ENCODE data around the gene CIAPIN1. TPM values are rescaled to one million over a fixed set of nuclear protein-coding genes. Genes with fewer than 3 reads are reported as not detected.

CIAPIN1 gene
- total and polyA plus RNA-seq, 2 of the 4 experiments (the other 2 are of a cell fraction) = 41.6 to 47.7 TPM

DNA sequence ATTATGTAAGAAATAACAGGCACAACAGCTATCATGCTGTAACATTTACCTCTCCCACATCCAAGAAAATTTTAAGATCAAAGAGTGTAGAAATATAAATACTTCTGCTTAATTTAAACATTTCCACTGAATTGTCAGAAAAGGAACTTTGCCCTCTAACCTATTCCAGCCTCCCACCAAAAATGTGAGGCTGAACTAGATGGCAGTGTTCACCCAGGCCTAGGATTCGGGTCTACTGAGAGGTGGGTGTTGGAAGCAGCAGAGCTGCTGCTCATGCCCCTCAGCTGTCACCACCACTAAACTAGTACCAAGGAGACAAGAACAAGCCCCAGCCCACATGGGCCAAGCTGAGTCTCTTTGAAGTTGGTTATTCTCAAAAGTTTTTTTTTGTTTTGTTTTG lies 11.3 kb downstream of the CIAPIN1 start:
- no TSS peak for BruUV-seq (replicated peaks)
- in situ Hi-C loops (cut with MboI; ENCODE audit: low sequenced_read_pairs) (no loop called here), dilution Hi-C loops (cut with HindIII; ENCODE audit: low sequenced_read_pairs, unreplicated experiment) (no loop called here), intact Hi-C loops (cut with micrococcal nuclease) (no loop called here)
- Histone ChIP-seq H2AK5ac (ENCODE audit: low read depth, low read length) (no peak overlapping the region), H4K91ac (ENCODE audit: insufficient read depth, low read depth, low read length) (no peak overlapping the region), H3K9me3 (ENCODE audit: control insufficient read depth, insufficient read depth, low read length) (peaks cover 3% of the 10 kb centered on the region), H2BK20ac (ENCODE audit: low read depth, low read length) (no peak overlapping the region), H3K4me3 (ENCODE audit: insufficient read depth, low read depth, low read length) (no peak overlapping the region), H3K9me1 (ENCODE audit: insufficient read depth, low read length) (no peaks in the 10 kb centered on the region), H2BK15ac (ENCODE audit: low read depth, low read length) (no peak overlapping the region), H3K18ac (ENCODE audit: low read depth, low read length) (no peak overlapping the region), H3K4ac (ENCODE audit: low read depth, low read length) (no peak overlapping the region), H2AK9ac (replicated peaks; ENCODE audit: low read depth, low read length, poor library complexity) (no peak overlapping the region), H3K4me1 (ENCODE audit: control insufficient read depth, insufficient read depth, low read length) (no peaks in the 10 kb centered on the region), H3K36me3 (ENCODE audit: control insufficient read depth, insufficient read depth, low read length) (peaks cover 49% of the 10 kb centered on the region), H4K5ac (ENCODE audit: low read depth, low read length) (no peak overlapping the region), H4K20me1 (ENCODE audit: insufficient read depth, low read length) (no peaks in the 10 kb centered on the region), H3K23ac (ENCODE audit: low read depth, low read length) (no peak overlapping the region), H3K56ac (ENCODE audit: extremely low read depth, insufficient read depth, low read length) (no peak overlapping the region), H2BK5ac (ENCODE audit: low read depth, low read length, poor library complexity, severe bottlenecking) (no peak overlapping the region), H3K4me2 (ENCODE audit: low read depth, low read length) (no peak overlapping the region), H3K14ac (replicated peaks; ENCODE audit: low read depth, low read length) (no peak overlapping the region), H4K8ac (ENCODE audit: low read depth in 2 of 2, low read length in 2 of 2) (no peak overlapping the region), H3K9ac (ENCODE audit: low read depth, low read length) (no peak overlapping the region), H2BK120ac (ENCODE audit: low read depth, low read length) (no peak overlapping the region), H3K27me3 (ENCODE audit: control insufficient read depth, insufficient read depth, low read length) (no peaks in the 10 kb centered on the region), H2AFZ (replicated peaks; ENCODE audit: low read length, poor library complexity) (no peak overlapping the region), H3K79me1 (ENCODE audit: low read depth in 1 of 2, low read length in 2 of 2) (peaks cover under 1 to 11% of the 10 kb centered on the region in 2 experiments; a peak in 3 of 4 replicates), H3K27ac (ENCODE audit: insufficient read depth, low read length) (no peak overlapping the region)
- DNase-seq (no peak), ATAC-seq (ENCODE audit: low read depth) (no peak)
- TF ChIP-seq NFE2L2 (IDR thresholded peaks at IDR 0.05; ENCODE audit: low read depth, low read length) = no peak
- TF ChIP-seq FOS (IDR thresholded peaks at IDR 0.05; ENCODE audit: low read depth, low read length) = no peak
- TF ChIP-seq RFX5 (IDR thresholded peaks at IDR 0.05; ENCODE audit: low read depth, low read length) = no peak
- no peak for TF ChIP-seq SMC3 (IDR thresholded peaks at IDR 0.05; ENCODE audit: low read depth, low read length)
- no peak for TF ChIP-seq RCOR1 (IDR thresholded peaks at IDR 0.05; ENCODE audit: insufficient replicate concordance, low read length)
- TF ChIP-seq, protein P1, sequence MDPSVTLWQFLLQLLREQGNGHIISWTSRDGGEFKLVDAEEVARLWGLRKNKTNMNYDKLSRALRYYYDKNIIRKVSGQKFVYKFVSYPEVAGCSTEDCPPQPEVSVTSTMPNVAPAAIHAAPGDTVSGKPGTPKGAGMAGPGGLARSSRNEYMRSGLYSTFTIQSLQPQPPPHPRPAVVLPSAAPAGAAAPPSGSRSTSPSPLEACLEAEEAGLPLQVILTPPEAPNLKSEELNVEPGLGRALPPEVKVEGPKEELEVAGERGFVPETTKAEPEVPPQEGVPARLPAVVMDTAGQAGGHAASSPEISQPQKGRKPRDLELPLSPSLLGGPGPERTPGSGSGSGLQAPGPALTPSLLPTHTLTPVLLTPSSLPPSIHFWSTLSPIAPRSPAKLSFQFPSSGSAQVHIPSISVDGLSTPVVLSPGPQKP (IDR thresholded peaks at IDR 0.05; ENCODE audit: borderline replicate concordance, low read depth, low read length) = no peak
- no peak for TF ChIP-seq MAFK (IDR thresholded peaks at IDR 0.05; ENCODE audit: low read depth, low read length)
- no peak for TF ChIP-seq CEBPB (IDR thresholded peaks at IDR 0.05; ENCODE audit: low read depth, low read length)
- TF ChIP-seq RAD21 (IDR thresholded peaks at IDR 0.05; ENCODE audit: low read length) = no peak
- no peak for TF ChIP-seq MAZ (IDR thresholded peaks at IDR 0.05; ENCODE audit: borderline replicate concordance, low read depth, low read length)
- TF ChIP-seq, protein P2, sequence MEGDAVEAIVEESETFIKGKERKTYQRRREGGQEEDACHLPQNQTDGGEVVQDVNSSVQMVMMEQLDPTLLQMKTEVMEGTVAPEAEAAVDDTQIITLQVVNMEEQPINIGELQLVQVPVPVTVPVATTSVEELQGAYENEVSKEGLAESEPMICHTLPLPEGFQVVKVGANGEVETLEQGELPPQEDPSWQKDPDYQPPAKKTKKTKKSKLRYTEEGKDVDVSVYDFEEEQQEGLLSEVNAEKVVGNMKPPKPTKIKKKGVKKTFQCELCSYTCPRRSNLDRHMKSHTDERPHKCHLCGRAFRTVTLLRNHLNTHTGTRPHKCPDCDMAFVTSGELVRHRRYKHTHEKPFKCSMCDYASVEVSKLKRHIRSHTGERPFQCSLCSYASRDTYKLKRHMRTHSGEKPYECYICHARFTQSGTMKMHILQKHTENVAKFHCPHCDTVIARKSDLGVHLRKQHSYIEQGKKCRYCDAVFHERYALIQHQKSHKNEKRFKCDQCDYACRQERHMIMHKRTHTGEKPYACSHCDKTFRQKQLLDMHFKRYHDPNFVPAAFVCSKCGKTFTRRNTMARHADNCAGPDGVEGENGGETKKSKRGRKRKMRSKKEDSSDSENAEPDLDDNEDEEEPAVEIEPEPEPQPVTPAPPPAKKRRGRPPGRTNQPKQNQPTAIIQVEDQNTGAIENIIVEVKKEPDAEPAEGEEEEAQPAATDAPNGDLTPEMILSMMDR (conservative IDR thresholded peaks at IDR 0.05; ENCODE audit: low read depth, low read length) = no peak
- TF ChIP-seq POLR2A (IDR thresholded peaks at IDR 0.05; ENCODE audit: low read depth, low read length) = no peak
- no peak for TF ChIP-seq BHLHE40 (IDR thresholded peaks at IDR 0.05; ENCODE audit: low read depth, low read length)
- TF ChIP-seq, protein P3, sequence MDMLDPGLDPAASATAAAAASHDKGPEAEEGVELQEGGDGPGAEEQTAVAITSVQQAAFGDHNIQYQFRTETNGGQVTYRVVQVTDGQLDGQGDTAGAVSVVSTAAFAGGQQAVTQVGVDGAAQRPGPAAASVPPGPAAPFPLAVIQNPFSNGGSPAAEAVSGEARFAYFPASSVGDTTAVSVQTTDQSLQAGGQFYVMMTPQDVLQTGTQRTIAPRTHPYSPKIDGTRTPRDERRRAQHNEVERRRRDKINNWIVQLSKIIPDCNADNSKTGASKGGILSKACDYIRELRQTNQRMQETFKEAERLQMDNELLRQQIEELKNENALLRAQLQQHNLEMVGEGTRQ (IDR thresholded peaks at IDR 0.05; ENCODE audit: low read depth, low read length) = no peak
- no peak for TF ChIP-seq CHD1 (IDR thresholded peaks at IDR 0.05; ENCODE audit: low read depth, low read length)
- no peak for TF ChIP-seq MXI1 (IDR thresholded peaks at IDR 0.05; ENCODE audit: borderline replicate concordance, low read depth, low read length)
- ChIA-PET POLR2A (ENCODE audit: unreplicated experiment) (no interaction called here), CTCF (no interaction called here)
- WGBS, 2 experiments (ENCODE audit: extremely low coverage in 2 of 2, insufficient read length in 1 of 2) = no CpG with 5 or more reads among the region's 1 CpG
